Liver (tissue), 9 donors: ENCODE measurements around the gene GRK3. TPM values are rescaled to one million over a fixed set of nuclear protein-coding genes. Genes with fewer than 3 reads are reported as not detected.

ENCODE experiments used
- DNase-seq: peaks from one replicate; pipeline ENCODE4 v3.0.0-alpha.2; 2017; ENCODE audit warnings: low spot score
- H3K27ac ChIP-seq, 2 donors: one replicate each; pipeline ENCODE4 v1.7.0; 2013; ENCODE audit warnings: inconsistent platforms in 2 of 2, low read length in 2 of 2, control low read depth in 1 of 2, low read depth in 1 of 2, mild to moderate bottlenecking in 1 of 2
- H3K27me3 ChIP-seq, 4 donors: one replicate each; pipeline versions ENCODE4 v1.6.1 to v1.7.0; 2013; ENCODE audit warnings: low read length in 3 of 4, inconsistent platforms in 1 of 4, mild to moderate bottlenecking in 1 of 4, moderate library complexity in 1 of 4; ENCODE audit not compliant: control insufficient read depth in 4 of 4, insufficient read depth in 4 of 4
- H3K36me3 ChIP-seq, 4 donors: one replicate each; pipeline versions ENCODE4 v1.6.1 to v1.7.0; 2013; ENCODE audit warnings: low read length in 3 of 4, mild to moderate bottlenecking in 3 of 4, low read depth in 1 of 4, moderate library complexity in 1 of 4; ENCODE audit not compliant: control insufficient read depth in 4 of 4, insufficient read depth in 3 of 4
- H3K4me1 ChIP-seq, 4 donors: one replicate each; pipeline versions ENCODE4 v1.6.1 to v1.7.0; 2013; ENCODE audit warnings: low read length in 3 of 4, mild to moderate bottlenecking in 3 of 4, moderate library complexity in 1 of 4; ENCODE audit not compliant: control insufficient read depth in 4 of 4, insufficient read depth in 4 of 4
- H3K4me3 ChIP-seq, 3 donors: one replicate each; pipeline versions ENCODE4 v1.6.1 to v1.7.0; 2013; ENCODE audit warnings: low read length in 3 of 3, control low read depth in 1 of 3, low read depth in 1 of 3, mild to moderate bottlenecking in 1 of 3
- H3K9ac ChIP-seq, 2 donors: one replicate each; pipeline ENCODE4 v1.7.0; 2013; ENCODE audit warnings: low read length in 2 of 2, mild to moderate bottlenecking in 2 of 2, moderate library complexity in 2 of 2, control low read depth in 1 of 2, low read depth in 1 of 2
- H3K9me3 ChIP-seq, 4 donors: one replicate each; pipeline versions ENCODE4 v1.6.1 to v1.7.0; 2013; ENCODE audit warnings: low read length in 3 of 4; ENCODE audit not compliant: control insufficient read depth in 4 of 4
- EGR1 ChIP-seq, 2 donors: IDR thresholded peaks; 2 replicates each; pipeline ENCODE4 v1.6.1; 2016 to 2018; ENCODE audit warnings: antibody characterized with exemption in 2 of 2, low read depth in 2 of 2
- FOXA1 ChIP-seq: IDR thresholded peaks from 2 replicates; pipeline ENCODE4 v1.6.1; 2016; ENCODE audit warnings: antibody characterized with exemption
- HNF4A ChIP-seq, 2 donors: conservative IDR thresholded peaks; 2 replicates each; pipeline ENCODE4 v1.6.1; 2016; ENCODE audit warnings: antibody characterized with exemption in 2 of 2, mild to moderate bottlenecking in 2 of 2
- HNF4G ChIP-seq: IDR thresholded peaks from 2 replicates; pipeline ENCODE4 v1.6.1; 2016; ENCODE audit warnings: antibody characterized with exemption
- NR2F2 ChIP-seq: IDR thresholded peaks from 2 replicates; pipeline ENCODE4 v1.6.1; 2016; ENCODE audit warnings: antibody characterized with exemption
- WGBS: extraction: QIAGEN DNeasy Blood & Tissue Kit; methylation state at CpG from one replicate; pipeline ENCODE4 v1.1.7; 2013; 5-methylcytosine and 5-hydroxymethylcytosine counted together
- polyA plus RNA-seq, 2 donors: library from polyadenylated mRNA; stranded (reverse) in 1 of 2; unstranded in 1 of 2; fragments of 200-250 nt in 1 of 2; fragments of >200 nt in 1 of 2; fragmentation: Nextera tagmentation in 1 of 2; extraction: Ambion mirVana in 1 of 2; gene quantifications; one replicate each; pipeline versions ENCODE4 v1.2.1 to v1.2.3, GENCODE V29; 2013 to 2015
- total RNA-seq, 2 donors: library from RNA; depleted of rRNA; stranded (reverse); fragments of >200 nt; gene quantifications; one replicate each; pipeline ENCODE4 v1.2.3, GENCODE V29; 2014
- TF ChIP-seq, protein P1 (sequence below): IDR thresholded peaks from 2 replicates; pipeline ENCODE4 v1.6.1; 2016; ENCODE audit warnings: antibody characterized with exemption
- TF ChIP-seq, protein P2 (sequence below): IDR thresholded peaks from 2 replicates; pipeline ENCODE4 v1.6.1; 2016; ENCODE audit warnings: antibody characterized with exemption, mild to moderate bottlenecking
- TF ChIP-seq, protein P3 (sequence below): fragments of 150-350 bp; IDR thresholded peaks from 2 replicates; pipeline ENCODE4 v1.5.1; 2017; ENCODE audit warnings: improper control_type of control experiment, low read depth, low read length; ENCODE audit not compliant: missing input control
- donor health status: healthy.
- donor health status: healthy.
- donor health status: healthy.
- donor health status: healthy.
- donor health status: healthy.

The GRK3 gene
- total and polyA plus RNA-seq, 4 donors = 0.79 to 6.5 (median 2.4) TPM

DNA sequence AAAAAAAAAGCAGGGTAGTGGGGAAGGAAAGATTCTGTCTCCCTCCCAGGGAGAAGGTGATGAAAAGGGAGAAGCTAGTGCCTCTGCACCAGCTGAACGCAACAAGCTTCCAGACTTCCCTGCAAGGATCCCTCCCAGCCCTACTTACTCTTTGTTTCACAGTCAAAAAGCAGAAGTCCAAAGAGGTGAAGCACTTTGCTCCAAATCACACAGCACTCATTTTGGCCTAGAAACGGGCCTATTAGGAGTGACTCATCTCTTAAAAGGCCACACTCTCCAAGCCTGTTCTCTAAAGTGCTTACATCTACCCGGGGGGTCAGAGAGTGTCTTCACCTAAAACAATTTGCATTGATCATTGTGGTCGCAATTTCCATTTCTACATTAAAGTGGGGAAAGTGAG, 17.7 kb upstream of the GRK3 start:
- Histone ChIP-seq H3K4me3 (no peak overlapping the region), H3K36me3 (no peaks in the 10 kb centered on the region), H3K4me1 (peaks cover 2 to 9% (median 8%) of the 10 kb centered on the region in 4 donors), H3K27ac (no peak overlapping the region), H3K9ac (no peak overlapping the region), H3K9me3 (peaks cover 0 to 5% (median under 1%) of the 10 kb centered on the region in 4 donors), H3K27me3 (no peaks in the 10 kb centered on the region)
- WGBS = 83% methylated on average over 4 of the region's 4 CpGs
- no peak for DNase-seq
- TF ChIP-seq EGR1 (IDR thresholded peaks at IDR 0.05; ENCODE audit: low read depth in 2 of 2) = no peak
- TF ChIP-seq HNF4G = no peak
- no peak for TF ChIP-seq NR2F2
- TF ChIP-seq, protein P1, sequence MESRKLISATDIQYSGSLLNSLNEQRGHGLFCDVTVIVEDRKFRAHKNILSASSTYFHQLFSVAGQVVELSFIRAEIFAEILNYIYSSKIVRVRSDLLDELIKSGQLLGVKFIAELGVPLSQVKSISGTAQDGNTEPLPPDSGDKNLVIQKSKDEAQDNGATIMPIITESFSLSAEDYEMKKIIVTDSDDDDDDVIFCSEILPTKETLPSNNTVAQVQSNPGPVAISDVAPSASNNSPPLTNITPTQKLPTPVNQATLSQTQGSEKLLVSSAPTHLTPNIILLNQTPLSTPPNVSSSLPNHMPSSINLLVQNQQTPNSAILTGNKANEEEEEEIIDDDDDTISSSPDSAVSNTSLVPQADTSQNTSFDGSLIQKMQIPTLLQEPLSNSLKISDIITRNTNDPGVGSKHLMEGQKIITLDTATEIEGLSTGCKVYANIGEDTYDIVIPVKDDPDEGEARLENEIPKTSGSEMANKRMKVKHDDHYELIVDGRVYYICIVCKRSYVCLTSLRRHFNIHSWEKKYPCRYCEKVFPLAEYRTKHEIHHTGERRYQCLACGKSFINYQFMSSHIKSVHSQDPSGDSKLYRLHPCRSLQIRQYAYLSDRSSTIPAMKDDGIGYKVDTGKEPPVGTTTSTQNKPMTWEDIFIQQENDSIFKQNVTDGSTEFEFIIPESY = no peak
- TF ChIP-seq, protein P2, sequence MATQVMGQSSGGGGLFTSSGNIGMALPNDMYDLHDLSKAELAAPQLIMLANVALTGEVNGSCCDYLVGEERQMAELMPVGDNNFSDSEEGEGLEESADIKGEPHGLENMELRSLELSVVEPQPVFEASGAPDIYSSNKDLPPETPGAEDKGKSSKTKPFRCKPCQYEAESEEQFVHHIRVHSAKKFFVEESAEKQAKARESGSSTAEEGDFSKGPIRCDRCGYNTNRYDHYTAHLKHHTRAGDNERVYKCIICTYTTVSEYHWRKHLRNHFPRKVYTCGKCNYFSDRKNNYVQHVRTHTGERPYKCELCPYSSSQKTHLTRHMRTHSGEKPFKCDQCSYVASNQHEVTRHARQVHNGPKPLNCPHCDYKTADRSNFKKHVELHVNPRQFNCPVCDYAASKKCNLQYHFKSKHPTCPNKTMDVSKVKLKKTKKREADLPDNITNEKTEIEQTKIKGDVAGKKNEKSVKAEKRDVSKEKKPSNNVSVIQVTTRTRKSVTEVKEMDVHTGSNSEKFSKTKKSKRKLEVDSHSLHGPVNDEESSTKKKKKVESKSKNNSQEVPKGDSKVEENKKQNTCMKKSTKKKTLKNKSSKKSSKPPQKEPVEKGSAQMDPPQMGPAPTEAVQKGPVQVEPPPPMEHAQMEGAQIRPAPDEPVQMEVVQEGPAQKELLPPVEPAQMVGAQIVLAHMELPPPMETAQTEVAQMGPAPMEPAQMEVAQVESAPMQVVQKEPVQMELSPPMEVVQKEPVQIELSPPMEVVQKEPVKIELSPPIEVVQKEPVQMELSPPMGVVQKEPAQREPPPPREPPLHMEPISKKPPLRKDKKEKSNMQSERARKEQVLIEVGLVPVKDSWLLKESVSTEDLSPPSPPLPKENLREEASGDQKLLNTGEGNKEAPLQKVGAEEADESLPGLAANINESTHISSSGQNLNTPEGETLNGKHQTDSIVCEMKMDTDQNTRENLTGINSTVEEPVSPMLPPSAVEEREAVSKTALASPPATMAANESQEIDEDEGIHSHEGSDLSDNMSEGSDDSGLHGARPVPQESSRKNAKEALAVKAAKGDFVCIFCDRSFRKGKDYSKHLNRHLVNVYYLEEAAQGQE = no peak
- TF ChIP-seq, protein P3, sequence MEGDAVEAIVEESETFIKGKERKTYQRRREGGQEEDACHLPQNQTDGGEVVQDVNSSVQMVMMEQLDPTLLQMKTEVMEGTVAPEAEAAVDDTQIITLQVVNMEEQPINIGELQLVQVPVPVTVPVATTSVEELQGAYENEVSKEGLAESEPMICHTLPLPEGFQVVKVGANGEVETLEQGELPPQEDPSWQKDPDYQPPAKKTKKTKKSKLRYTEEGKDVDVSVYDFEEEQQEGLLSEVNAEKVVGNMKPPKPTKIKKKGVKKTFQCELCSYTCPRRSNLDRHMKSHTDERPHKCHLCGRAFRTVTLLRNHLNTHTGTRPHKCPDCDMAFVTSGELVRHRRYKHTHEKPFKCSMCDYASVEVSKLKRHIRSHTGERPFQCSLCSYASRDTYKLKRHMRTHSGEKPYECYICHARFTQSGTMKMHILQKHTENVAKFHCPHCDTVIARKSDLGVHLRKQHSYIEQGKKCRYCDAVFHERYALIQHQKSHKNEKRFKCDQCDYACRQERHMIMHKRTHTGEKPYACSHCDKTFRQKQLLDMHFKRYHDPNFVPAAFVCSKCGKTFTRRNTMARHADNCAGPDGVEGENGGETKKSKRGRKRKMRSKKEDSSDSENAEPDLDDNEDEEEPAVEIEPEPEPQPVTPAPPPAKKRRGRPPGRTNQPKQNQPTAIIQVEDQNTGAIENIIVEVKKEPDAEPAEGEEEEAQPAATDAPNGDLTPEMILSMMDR = no peak
- no peak for TF ChIP-seq HNF4A (conservative IDR thresholded peaks at IDR 0.05)

DNA sequence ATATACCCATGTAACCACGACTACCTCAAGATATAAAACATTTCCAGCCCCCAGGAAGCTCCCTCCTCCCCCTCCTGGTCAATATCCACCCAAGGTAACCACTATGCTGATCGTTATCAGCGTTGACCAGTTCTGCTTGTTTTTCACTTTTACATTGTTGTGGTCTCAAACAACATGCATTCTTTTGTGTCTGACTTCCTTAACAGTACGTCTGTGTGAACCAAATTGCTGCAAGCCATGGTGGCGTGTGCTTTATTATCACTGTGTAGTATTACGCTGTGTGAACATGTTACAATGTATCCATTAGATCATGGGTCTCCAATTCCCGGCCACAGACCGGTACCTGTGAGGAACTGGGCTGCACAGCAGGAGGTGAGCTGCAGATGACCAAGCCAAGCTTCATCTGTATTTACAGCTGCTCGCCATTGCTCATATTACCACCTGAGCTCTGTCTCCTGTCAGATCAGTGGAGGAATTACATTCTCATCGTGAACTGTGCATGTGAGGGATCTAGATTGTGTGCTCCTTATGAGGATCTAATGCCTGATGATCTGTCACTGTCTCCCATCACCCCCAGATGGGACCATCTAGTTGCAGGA, 15.5 kb upstream of the GRK3 start:
- no peak overlapping the region for H3K9ac ChIP-seq
- no peak overlapping the region for H3K4me3 ChIP-seq
- H3K27ac ChIP-seq = no peak overlapping the region
- H3K27me3 ChIP-seq = no peaks in the 10 kb centered on the region
- DNase-seq = no peak
- H3K36me3 ChIP-seq = no peaks in the 10 kb centered on the region
- H3K4me1 ChIP-seq = peaks cover 2 to 9% (median 8%) of the 10 kb centered on the region in 4 donors
- TF ChIP-seq, protein P1 = no peak
- TF ChIP-seq FOXA1 = no peak
- no peak for TF ChIP-seq EGR1 (IDR thresholded peaks at IDR 0.05; ENCODE audit: low read depth in 2 of 2)
- 71% methylated on average over 10 of the region's 10 CpGs for WGBS
- H3K9me3 ChIP-seq = peaks cover 0 to 5% (median under 1%) of the 10 kb centered on the region in 4 donors
